WERI-Rb-1 (cell line): ENCODE measurements around the gene SERP1.
A peak's percentile ranks its signal among the peaks of the same experiment; 100 is the strongest.

Experiments used
- DNase-seq: peaks from one replicate; pipeline ENCODE4 v3.0.0-alpha.2; 2020
- H3K27ac ChIP-seq: fragments of 250-450 bp; sonication (Bioruptor Pico); 2 replicates; pipeline ENCODE4 v1.5.1; 2020; ENCODE audit warnings: mild to moderate bottlenecking, moderate library complexity
- H3K27me3 ChIP-seq: fragments of 250-450 bp; sonication (Bioruptor Pico); 2 replicates; pipeline ENCODE4 v1.5.1; 2021; ENCODE audit warnings: mild to moderate bottlenecking, low read depth, moderate library complexity; ENCODE audit not compliant: insufficient read depth, severe bottlenecking
- H3K36me3 ChIP-seq: fragments of 250-450 bp; sonication (Bioruptor Pico); 2 replicates; pipeline ENCODE4 v1.5.1; 2020; ENCODE audit warnings: mild to moderate bottlenecking, moderate library complexity
- H3K4me3 ChIP-seq: 2 replicates; pipeline ENCODE4 v1.5.1; 2011; ENCODE audit warnings: low read depth, mild to moderate bottlenecking, control low read depth, low read length
- H3K9me3 ChIP-seq: fragments of 250-450 bp; sonication (Bioruptor Pico); 2 replicates; pipeline ENCODE4 v1.5.1; 2021; ENCODE audit warnings: mild to moderate bottlenecking, moderate library complexity; ENCODE audit not compliant: severe bottlenecking
- CTCF ChIP-seq: IDR thresholded peaks from 2 replicates; pipeline ENCODE4 v1.5.1; 2011; ENCODE audit warnings: low read depth, mild to moderate bottlenecking, control low read depth, inconsistent platforms, low read length

SERP1 gene

GRCh38 chr3:150556792-150557191 lies 10.5 kb upstream of the SERP1 start:
- Histone ChIP-seq H3K27me3 (no peaks in the 10 kb centered on the region), H3K4me3 (no peak overlapping the region), H3K9me3 (no peaks in the 10 kb centered on the region), H3K36me3 (peaks cover 47% of the 10 kb centered on the region), H3K27ac (no peak overlapping the region)
- DNase-seq: no peak
- TF ChIP-seq CTCF: no peak

GRCh38 chr3:150555859-150556436 lies 9.7 kb upstream of the SERP1 start:
- TF ChIP-seq CTCF: no peak
- Histone ChIP-seq H3K4me3 (no peak overlapping the region), H3K9me3 (no peaks in the 10 kb centered on the region), H3K36me3 (peaks cover 49% of the 10 kb centered on the region), H3K27me3 (no peaks in the 10 kb centered on the region), H3K27ac (no peak overlapping the region)
- no peak for DNase-seq

- H3K27ac ChIP-seq: peak overlapping the region; percentile 85
Measured at GRCh38 chr3:150547045-150547741, 897 bp upstream of the SERP1 start.

GRCh38 chr3:150545419-150546225 lies 674 bp downstream of the SERP1 start:
- Histone ChIP-seq H3K27ac (peak overlapping the region; percentile 91), H3K4me3 (peak overlapping the region; percentile 90), H3K36me3 (peaks cover 29% of the 10 kb centered on the region), H3K9me3 (no peaks in the 10 kb centered on the region), H3K27me3 (no peaks in the 10 kb centered on the region)
- DNase-seq: no peak
- 0 out of 2 replicates have a peak, but pooled peaks have one; percentile 9 for TF ChIP-seq CTCF

More at GRCh38 chr3:150547045-150547741, 897 bp upstream of the SERP1 start:
- peaks cover 33% of the 10 kb centered on the region for H3K36me3 ChIP-seq
- no peaks in the 10 kb centered on the region for H3K27me3 ChIP-seq
- H3K9me3 ChIP-seq: no peaks in the 10 kb centered on the region
- TF ChIP-seq CTCF: no peak
- peak overlapping the region; percentile 90 for H3K4me3 ChIP-seq
- DNase-seq: no peak

- Histone ChIP-seq H3K36me3 (peaks cover 29% of the 10 kb centered on the region), H3K27me3 (no peaks in the 10 kb centered on the region), H3K9me3 (no peaks in the 10 kb centered on the region), H3K4me3 (peak overlapping the region; percentile 90; the same call in 1 of the 2 replicates), H3K27ac (no peak overlapping the region)
- no peak for TF ChIP-seq CTCF
- no peak for DNase-seq
Measured at GRCh38 chr3:150544726-150545125, 1.6 kb downstream of the SERP1 start.
